AG09319 (cell line): ENCODE data around the gene SLC19A1.

ENCODE experiments used
- DNase-seq: peaks from one replicate; pipeline ENCODE4 v3.0.0-alpha.2; 2010; ENCODE audit warnings: low read depth; ENCODE audit errors: extremely low read depth
- TF ChIP-seq, protein P1 (sequence below): IDR thresholded peaks from 2 replicates; pipeline ENCODE4 v1.5.1; 2011; ENCODE audit warnings: low read depth, mild to moderate bottlenecking, inconsistent platforms, low read length, moderate library complexity

The SLC19A1 gene

DNA sequence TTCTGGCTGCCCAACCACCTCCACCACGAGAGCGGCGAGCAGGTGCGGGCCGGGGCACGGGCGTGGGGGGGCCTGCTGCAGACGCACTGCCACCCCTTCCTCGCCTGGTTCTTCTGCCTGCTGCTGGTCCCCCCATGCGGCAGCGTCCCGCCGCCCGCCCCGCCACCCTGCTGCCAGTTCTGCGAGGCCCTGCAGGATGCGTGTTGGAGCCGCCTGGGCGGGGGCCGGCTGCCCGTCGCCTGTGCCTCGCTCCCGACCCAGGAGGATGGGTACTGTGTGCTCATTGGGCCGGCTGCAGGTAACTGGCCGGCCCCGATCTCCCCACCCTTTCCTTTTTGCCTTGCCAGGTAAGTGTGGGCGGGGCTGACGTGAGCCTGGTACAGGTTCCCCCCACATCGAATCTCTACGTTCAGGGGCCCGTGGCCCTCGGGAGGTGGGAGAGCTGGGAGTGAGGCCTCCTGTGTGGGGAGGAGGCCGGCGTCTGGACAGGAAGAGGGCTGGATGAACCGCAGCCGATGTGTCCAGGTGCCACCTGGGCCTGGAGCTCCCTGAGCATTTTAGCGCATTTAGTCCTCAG lies 85.6 kb downstream of the SLC19A1 start:
- no peak for DNase-seq
- TF ChIP-seq, protein P1, sequence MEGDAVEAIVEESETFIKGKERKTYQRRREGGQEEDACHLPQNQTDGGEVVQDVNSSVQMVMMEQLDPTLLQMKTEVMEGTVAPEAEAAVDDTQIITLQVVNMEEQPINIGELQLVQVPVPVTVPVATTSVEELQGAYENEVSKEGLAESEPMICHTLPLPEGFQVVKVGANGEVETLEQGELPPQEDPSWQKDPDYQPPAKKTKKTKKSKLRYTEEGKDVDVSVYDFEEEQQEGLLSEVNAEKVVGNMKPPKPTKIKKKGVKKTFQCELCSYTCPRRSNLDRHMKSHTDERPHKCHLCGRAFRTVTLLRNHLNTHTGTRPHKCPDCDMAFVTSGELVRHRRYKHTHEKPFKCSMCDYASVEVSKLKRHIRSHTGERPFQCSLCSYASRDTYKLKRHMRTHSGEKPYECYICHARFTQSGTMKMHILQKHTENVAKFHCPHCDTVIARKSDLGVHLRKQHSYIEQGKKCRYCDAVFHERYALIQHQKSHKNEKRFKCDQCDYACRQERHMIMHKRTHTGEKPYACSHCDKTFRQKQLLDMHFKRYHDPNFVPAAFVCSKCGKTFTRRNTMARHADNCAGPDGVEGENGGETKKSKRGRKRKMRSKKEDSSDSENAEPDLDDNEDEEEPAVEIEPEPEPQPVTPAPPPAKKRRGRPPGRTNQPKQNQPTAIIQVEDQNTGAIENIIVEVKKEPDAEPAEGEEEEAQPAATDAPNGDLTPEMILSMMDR: no peak

DNA sequence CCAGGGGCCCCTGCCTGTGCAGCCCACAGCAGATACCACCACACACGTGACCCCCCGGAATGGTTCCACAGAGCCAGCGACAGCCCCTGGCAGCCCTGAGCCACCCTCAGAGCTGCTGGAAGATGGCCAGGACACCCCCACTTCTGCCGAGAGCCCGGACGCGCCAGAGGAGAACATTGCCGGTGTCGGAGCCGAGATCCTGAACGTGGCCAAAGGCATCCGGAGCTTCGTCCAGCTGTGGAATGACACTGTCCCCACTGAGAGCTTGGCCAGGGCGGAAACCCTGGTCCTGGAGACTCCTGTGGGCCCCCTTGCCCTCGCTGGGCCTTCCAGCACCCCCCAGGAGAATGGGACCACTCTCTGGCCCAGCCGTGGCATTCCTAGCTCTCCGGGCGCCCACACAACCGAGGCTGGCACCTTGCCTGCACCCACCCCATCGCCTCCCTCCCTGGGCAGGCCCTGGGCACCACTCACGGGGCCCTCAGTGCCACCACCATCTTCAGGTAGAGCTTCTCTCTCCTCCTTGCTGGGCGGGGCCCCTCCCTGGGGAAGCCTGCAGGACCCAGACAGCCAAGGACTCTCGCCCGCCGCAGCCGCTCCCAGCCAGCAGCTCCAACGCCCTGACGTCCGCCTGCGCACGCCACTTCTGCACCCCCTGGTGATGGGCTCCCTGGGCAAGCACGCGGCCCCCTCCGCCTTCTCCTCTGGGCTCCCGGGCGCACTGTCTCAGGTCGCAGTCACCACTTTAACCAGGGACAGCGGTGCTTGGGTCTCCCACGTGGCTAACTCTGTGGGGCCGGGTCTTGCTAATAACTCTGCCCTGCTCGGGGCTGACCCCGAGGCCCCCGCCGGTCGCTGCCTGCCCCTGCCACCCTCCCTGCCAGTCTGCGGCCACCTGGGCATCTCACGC lies 86.3 kb downstream of the SLC19A1 start:
- no peak for DNase-seq
- TF ChIP-seq, protein P1: no peak

DNA sequence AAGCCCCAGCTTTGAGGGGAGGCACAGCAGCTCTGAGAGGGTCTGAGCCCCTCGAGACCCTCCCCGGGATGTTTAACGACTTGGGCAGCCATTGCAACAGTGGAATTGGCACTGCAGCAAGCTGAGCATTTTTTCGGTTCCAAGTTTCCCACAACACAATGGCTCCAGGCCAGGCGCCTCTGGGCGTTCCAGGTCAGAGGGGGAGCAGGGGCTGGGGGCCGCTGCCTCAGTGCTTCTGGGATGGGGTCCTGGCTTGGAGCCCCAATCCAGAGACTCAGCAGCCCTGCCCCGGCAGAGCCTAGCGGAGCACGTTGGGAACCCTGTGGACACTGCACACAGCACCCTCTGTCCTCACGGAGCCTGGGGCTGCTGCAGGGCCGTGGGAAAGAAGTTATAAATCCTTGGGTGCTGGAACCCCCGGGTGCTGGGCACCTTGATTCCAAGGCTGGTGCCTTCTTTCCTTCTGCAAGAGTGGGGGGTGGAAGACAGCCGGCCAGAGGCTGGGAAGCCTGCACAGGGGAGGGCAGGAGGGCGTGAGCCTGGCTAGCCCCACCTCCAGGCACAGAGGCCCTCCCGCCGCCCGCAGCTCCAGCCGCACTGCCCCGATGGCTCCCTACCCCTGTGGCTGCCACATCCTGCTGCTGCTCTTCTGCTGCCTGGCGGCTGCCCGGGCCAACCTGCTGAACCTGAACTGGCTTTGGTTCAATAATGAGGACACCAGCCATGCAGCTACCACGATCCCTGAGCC lies 87.1 kb downstream of the SLC19A1 start:
- no peak for DNase-seq
- TF ChIP-seq, protein P1: no peak

DNA sequence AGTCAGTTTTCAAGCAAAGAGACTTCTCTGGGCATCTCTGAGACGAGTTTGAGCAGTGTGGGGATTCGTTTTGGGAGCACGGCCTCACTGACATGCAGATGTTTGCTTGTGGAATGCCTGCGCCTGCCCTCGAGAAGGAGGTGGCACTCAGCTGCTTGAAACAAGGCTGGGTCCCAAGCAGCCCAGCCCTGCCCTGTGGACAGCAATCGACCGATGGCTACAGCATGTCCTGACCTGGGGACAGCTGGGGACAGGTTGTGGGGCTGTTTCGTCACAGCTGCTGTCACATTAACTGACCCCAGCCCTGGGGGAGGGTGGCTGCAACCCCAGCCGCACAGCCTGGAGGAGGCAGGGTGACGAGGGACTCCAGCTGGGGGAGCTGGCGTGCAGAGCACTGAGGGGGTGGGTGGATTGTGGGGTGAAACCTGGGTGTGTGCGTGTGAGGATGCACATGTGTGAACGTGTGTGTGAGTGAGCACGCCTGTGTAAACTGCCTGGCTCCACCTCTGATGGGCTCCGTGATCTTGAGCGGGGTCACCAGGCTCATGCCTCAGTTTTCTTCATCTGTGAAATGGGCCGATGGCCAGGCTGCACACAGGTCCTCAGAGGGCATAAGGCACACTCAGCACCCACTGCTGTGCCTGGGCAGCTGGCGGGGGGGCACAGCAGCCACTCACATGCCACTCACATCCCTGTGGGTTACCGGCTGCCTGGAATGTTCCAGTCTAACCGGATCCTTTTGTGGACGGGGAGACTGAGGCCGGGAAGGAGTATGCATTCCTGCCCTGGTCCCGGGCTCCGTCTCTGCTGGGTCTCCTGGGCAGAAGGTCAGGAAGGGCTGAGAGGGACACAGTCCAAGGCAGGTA lies 87.9 kb downstream of the SLC19A1 start:
- TF ChIP-seq, protein P1: no peak
- DNase-seq: no peak

DNA sequence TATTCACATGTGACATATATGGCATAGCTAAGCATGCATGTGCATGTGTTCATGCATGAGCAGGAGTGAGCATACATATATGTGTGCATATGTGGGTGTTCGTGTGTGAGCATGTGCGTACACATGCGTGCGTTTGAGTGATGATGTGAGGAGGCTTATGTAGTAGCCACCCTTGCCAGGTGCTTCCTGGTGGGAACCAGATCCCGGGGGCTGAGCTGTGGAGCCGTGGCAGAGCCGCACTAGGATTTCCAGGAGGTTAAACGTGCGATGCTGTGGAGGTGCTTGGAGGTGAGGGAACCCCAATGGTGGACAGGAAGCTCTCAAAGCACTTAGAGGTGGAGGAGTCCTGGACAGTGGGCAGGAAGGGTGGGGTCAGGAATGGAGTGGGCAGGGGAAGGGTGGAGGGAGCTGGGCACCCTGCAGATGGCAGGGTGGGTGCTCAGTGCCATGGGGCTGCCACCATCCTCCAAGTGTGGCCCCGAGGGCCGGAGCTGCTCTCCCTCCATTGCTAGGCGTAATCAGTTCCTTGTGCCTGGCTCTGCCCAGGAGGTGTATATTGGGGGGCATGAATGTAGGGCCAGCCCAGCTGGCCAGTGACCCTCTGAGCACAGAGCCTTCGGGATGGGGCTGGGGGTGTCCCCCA lies 88.8 kb downstream of the SLC19A1 start:
- DNase-seq: no peak

DNA sequence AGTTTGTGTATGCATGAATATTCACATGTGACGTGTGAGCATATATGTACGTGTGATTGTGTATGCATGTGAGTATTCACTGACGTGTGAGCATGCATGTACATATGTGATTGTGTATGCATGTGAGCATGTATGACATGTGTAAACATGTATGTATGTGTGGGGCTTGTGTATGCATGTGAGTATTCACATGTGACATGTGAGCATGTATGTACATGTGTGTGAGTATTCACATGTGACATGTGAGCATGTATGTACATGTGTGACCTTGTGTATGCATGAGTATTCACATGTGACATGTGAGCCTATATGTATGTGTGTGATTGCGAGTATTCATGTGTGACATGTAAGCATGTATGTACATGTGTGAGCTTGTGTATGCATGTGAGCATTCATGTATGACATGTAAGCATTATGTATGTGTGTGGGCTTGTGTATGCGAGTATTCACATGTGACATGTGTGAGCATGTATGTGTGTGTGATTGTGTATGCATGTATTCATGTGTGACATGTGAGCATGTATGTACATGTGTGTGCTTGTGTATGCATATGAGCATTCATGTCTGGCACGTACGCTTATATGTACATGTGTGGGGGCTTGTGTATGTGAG lies 89.4 kb downstream of the SLC19A1 start:
- no peak for DNase-seq
- TF ChIP-seq, protein P1: no peak

More for the DNA sequence above, 88.8 kb downstream of the SLC19A1 start:
- TF ChIP-seq, protein P1: no peak
